ENCODE data around the gene MRNIP.
A peak's percentile ranks its signal among the peaks of the same experiment; 100 is the strongest.

MRNIP gene

GRCh38 chr5:179858586-179859427 is at the start of gene MRNIP:
MRNIP (minus strand) TSS chr5:179858817; CDS start chr5:179858796, 21 bp downstream.
- H3K9me3 ChIP-seq (ENCODE audit: control insufficient read depth, insufficient read depth, low read length): no peaks in the 10 kb centered on the region
- peak within 1 kb of the TSS; percentile 94 for H3K4me2 ChIP-seq (ENCODE audit: low read length)
- no peaks in the 10 kb centered on the region for H4K20me1 ChIP-seq (ENCODE audit: control insufficient read depth, insufficient read depth, low read depth, low read length)
- peak within 1 kb of the TSS; percentile 96 for H3K4me3 ChIP-seq (ENCODE audit: low read length)
- H3K27ac ChIP-seq (ENCODE audit: low read depth, low read length): peak within 1 kb of the TSS; percentile 17; the same call in 1 of the 2 replicates
- H3F3A ChIP-seq (ENCODE audit: control insufficient read depth, insufficient read depth): peaks cover 10% of the 10 kb centered on the region
- H3K4me1 ChIP-seq (ENCODE audit: control insufficient read depth, low read length): peaks cover 30% of the 10 kb centered on the region
- H3K36me3 ChIP-seq (ENCODE audit: control insufficient read depth, low read length): peaks cover 18% of the 10 kb centered on the region
- peaks cover 38% of the 10 kb centered on the region for H3K79me2 ChIP-seq (ENCODE audit: control insufficient read depth, low read length)
- no peaks in the 10 kb centered on the region for H3K9me2 ChIP-seq (replicated peaks; ENCODE audit: control insufficient read depth, low read length)
- H3K27me3 ChIP-seq (ENCODE audit: control insufficient read depth, low read length): no peaks in the 10 kb centered on the region
- TF ChIP-seq CTCF (IDR thresholded peaks at IDR 0.05; ENCODE audit: low read depth, low read length, poor library complexity, severe bottlenecking) (no peak), EZH2phosphoT487 (IDR thresholded peaks at IDR 0.05; ENCODE audit: borderline replicate concordance, low read length) (no peak)

DNA sequence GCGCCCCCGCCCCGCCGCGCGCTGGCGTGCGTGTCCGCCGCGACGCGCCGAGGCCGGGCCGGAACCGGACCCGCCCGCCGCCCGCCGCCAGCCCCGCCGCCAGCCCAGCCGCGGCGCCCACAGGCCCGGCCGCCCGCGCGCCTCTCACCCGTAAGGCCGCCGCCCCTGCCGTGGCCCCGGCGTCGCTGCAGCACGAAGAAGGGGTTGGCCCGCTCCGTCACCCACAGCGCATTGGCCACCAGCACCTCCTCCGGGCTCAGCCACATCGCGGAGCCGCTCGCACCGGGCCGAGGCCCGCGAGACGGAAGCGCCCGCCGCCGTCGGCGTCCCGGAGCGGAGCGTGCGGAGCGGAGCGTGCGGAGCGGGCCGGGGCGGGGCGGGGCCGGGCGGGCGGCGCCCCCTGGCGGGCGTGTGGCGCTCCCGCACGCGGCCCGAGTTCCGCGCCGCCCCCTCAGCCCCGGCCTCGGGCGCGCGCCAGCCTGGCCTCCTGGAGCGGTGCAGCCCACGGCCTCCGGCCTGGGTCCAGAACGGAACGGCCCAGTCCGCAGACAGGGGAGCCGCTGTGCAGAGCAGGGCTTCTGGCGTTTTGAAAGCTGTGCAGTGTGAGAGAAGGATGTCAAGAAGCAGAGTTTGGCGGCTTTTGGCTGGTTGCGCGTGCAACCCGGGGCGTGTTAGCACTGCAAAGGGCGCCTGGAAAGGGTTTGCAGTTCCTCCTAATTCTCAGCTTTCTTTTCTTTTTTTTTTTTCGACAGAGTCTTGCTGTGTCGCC is 49.1 kb upstream of the MRNIP start, which contains the start of gene TBC1D9B:
TSS of gene TBC1D9B (minus strand) at position 342 of the 769 bp plus-strand sequence. CDS start at position 266, 76 bp downstream.
- peaks cover 25% of the 10 kb centered on the region for H3K4me1 ChIP-seq (ENCODE audit: control insufficient read depth, low read length)
- H3K36me3 ChIP-seq (ENCODE audit: control insufficient read depth, low read length): peaks cover 28% of the 10 kb centered on the region
- no peaks in the 10 kb centered on the region for H3K27me3 ChIP-seq (ENCODE audit: control insufficient read depth, low read length)
- H3F3A ChIP-seq (ENCODE audit: control insufficient read depth, insufficient read depth): no peaks in the 10 kb centered on the region
- peaks cover 30% of the 10 kb centered on the region for H3K79me2 ChIP-seq (ENCODE audit: control insufficient read depth, low read length)
- TF ChIP-seq CTCF (IDR thresholded peaks at IDR 0.05; ENCODE audit: low read depth, low read length, poor library complexity, severe bottlenecking): no peak
- no peak for TF ChIP-seq EZH2phosphoT487 (IDR thresholded peaks at IDR 0.05; ENCODE audit: borderline replicate concordance, low read length)
- no peaks in the 10 kb centered on the region for H3K9me2 ChIP-seq (replicated peaks; ENCODE audit: control insufficient read depth, low read length)
- H3K4me3 ChIP-seq (ENCODE audit: low read length): peak within 1 kb of the TSS; percentile 82
- H3K9me3 ChIP-seq (ENCODE audit: control insufficient read depth, insufficient read depth, low read length): no peaks in the 10 kb centered on the region
- H3K4me2 ChIP-seq (ENCODE audit: low read length): peak within 1 kb of the TSS; percentile 89
- no peak within 1 kb of the TSS for H3K27ac ChIP-seq (ENCODE audit: low read depth, low read length)
- H4K20me1 ChIP-seq (ENCODE audit: control insufficient read depth, insufficient read depth, low read depth, low read length): peaks cover 7% of the 10 kb centered on the region

GRCh38 chr5:179906795-179907555 is 48.4 kb upstream of the MRNIP start:
- Histone ChIP-seq H3K4me2 (ENCODE audit: low read length) (peak overlapping the region; percentile 89), H3F3A (ENCODE audit: control insufficient read depth, insufficient read depth) (no peaks in the 10 kb centered on the region), H3K27me3 (ENCODE audit: control insufficient read depth, low read length) (no peaks in the 10 kb centered on the region), H3K27ac (ENCODE audit: low read depth, low read length) (no peak overlapping the region), H3K4me3 (ENCODE audit: low read length) (peak overlapping the region; percentile 82), H3K9me3 (ENCODE audit: control insufficient read depth, insufficient read depth, low read length) (no peaks in the 10 kb centered on the region), H3K36me3 (ENCODE audit: control insufficient read depth, low read length) (peaks cover 36% of the 10 kb centered on the region), H3K79me2 (ENCODE audit: control insufficient read depth, low read length) (peaks cover 30% of the 10 kb centered on the region), H4K20me1 (ENCODE audit: control insufficient read depth, insufficient read depth, low read depth, low read length) (peaks cover 7% of the 10 kb centered on the region), H3K4me1 (ENCODE audit: control insufficient read depth, low read length) (peaks cover 25% of the 10 kb centered on the region), H3K9me2 (replicated peaks; ENCODE audit: control insufficient read depth, low read length) (no peaks in the 10 kb centered on the region)
- TF ChIP-seq CTCF (IDR thresholded peaks at IDR 0.05; ENCODE audit: low read depth, low read length, poor library complexity, severe bottlenecking) (no peak), EZH2phosphoT487 (IDR thresholded peaks at IDR 0.05; ENCODE audit: borderline replicate concordance, low read length) (no peak)
